Activated CD8-positive, alpha-beta memory T cell treated with anti-CD3 and anti-CD28 coated beads, Interleukin-2, amount 50 U/mL, for 4 hours (primary cell): ENCODE results near the gene TOR1B.

ENCODE experiments used
- DNase-seq: peaks from one replicate; pipeline ENCODE4 v3.0.0-alpha.2; 2020

Gene TOR1B

GRCh38 chr9:129815278-129815677, 12.3 kb downstream of the TOR1B start:
- DNase-seq, result no peak

GRCh38 chr9:129816501-129817435, 13.8 kb downstream of the TOR1B start:
- DNase-seq, result no peak

GRCh38 chr9:129822898-129823541, 20.0 kb downstream of the TOR1B start:
- DNase-seq, result no peak

- no peak for DNase-seq
These were observed 20.6 kb downstream of the TOR1B start for GRCh38 chr9:129823542-129823934.

- DNase-seq, result peak; percentile 91
These were observed 21.1 kb downstream of the TOR1B start, which contains the start of gene TOR1A for GRCh38 chr9:129823935-129824601. Gene TOR1A (minus strand): TSS chr9:129824136. CDS start chr9:129824085, 51 bp downstream.

- no peak for DNase-seq
These were observed 23.4 kb downstream of the TOR1B start for GRCh38 chr9:129826344-129826743.

GRCh38 chr9:129826759-129827158, 23.8 kb downstream of the TOR1B start:
- DNase-seq, result no peak

GRCh38 chr9:129828051-129828450, 25.1 kb downstream of the TOR1B start:
- DNase-seq, result no peak

GRCh38 chr9:129828969-129829368, 26.0 kb downstream of the TOR1B start:
- no peak for DNase-seq

GRCh38 chr9:129832982-129833381, 30.0 kb downstream of the TOR1B start:
- no peak for DNase-seq

GRCh38 chr9:129834489-129835127, 31.6 kb downstream of the TOR1B start:
- peak; percentile 48 for DNase-seq

- peak; percentile 98 for DNase-seq
These were observed 32.3 kb downstream of the TOR1B start, which contains the start of the genes C9orf78 and USP20 for GRCh38 chr9:129835128-129835859. Gene C9orf78 (minus strand): TSS chr9:129835275. CDS start chr9:129835221, 54 bp downstream. Gene USP20 (plus strand): TSS chr9:129835458. CDS start chr9:129852556, 17,098 bp downstream.

GRCh38 chr9:129835860-129836223, 32.9 kb downstream of the TOR1B start:
- DNase-seq, result no peak

GRCh38 chr9:129836311-129837007, 33.5 kb downstream of the TOR1B start:
- DNase-seq, result peak; percentile 57

- no peak for DNase-seq
These were observed 35.8 kb downstream of the TOR1B start for GRCh38 chr9:129838707-129839259.

GRCh38 chr9:129839324-129840023, 36.5 kb downstream of the TOR1B start:
- DNase-seq, result no peak

- DNase-seq, result no peak
These were observed 37.0 kb downstream of the TOR1B start for GRCh38 chr9:129840034-129840433.

GRCh38 chr9:129841071-129841470, 38.1 kb downstream of the TOR1B start:
- DNase-seq, result no peak

- no peak for DNase-seq
These were observed 42.4 kb downstream of the TOR1B start for GRCh38 chr9:129845373-129845772.

GRCh38 chr9:129848712-129849441, 45.9 kb downstream of the TOR1B start:
- no peak for DNase-seq
